GM18498 (cell line): ENCODE results near the gene XRCC5.

ENCODE experiments used
- ATAC-seq: cut with Tn5 transposase; IDR thresholded peaks from one replicate; pipeline ENCODE4 v1.9.1; 2021; ENCODE audit warnings: mild to moderate bottlenecking, moderate library complexity; ENCODE audit not compliant: unreplicated experiment

XRCC5 gene

DNA sequence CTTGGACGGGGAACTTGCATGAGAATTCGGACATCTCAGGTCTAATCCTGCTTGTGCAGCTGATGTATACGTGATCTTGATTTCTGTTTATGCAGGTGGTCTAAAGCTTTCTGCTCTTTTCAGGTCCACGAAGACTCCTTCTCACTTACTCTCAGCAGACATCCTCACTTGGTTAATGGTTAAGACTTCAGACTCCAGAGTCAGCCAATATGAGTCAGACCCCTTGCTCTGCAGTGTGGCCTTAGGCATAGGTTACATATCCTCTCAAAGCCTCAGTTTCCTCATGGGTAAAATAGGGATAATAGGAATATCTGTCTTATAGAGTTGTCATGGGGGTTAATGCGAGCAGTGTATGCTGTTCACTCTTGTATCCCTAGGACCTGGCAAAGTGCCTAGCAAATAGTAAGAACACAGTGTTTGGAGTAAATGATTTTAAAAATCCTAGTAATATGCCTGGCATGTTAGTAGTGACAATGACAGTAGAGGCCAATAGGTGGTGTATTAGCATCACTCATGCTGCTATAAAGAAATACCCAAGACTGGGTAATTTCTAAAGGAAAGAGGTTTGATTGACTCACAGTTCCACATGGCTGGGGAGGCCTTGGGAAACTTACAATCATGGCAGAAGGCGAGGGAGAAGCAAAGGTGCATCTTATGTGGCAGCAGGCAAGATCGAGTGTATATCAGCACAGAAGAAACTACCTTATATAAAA, 42.3 kb downstream of the XRCC5 start:
- ATAC-seq, result no peak

- no peak for ATAC-seq
Observed at GRCh38 chr2:216155954-216156353, 46.8 kb downstream of the XRCC5 start.

DNA sequence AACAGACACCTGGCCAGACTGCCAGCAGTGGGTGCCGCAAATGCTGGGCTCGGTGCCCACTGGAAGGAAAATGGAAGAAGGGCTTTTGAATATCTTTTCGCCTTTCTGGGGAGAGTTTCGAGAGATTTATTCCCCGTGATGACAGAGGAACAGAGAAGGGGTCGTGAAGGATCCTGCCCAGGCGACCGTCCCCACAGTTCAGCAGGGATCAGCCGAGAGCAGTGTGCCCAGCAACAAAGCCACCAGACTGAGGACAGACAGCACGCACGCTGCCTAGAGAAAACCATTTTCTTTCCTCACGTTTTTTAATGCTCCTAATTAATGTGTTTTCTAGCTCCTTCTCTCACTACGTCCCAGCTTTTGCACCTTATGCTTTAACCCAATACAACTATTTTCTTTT, 47.7 kb downstream of the XRCC5 start:
- no peak for ATAC-seq

DNA sequence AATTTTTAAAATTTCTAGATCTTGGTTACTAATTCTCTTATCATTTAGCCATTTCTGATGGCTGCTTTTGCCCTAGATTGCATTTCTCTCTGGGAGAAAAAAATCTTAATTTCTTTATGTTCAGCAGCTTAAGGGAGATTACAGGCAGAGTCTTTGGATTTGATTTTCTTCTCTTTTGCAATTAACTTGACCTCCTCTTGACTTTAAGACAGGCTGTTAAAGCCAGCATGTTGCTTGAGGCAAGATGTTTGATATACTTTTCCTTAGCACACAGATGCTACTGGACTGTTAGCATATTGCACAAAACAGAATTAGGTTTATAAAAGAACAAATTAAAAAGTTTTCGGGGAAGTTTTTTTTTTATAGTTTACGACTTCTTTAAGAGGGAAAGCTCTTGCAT, 50.0 kb downstream of the XRCC5 start:
- ATAC-seq, result no peak

DNA sequence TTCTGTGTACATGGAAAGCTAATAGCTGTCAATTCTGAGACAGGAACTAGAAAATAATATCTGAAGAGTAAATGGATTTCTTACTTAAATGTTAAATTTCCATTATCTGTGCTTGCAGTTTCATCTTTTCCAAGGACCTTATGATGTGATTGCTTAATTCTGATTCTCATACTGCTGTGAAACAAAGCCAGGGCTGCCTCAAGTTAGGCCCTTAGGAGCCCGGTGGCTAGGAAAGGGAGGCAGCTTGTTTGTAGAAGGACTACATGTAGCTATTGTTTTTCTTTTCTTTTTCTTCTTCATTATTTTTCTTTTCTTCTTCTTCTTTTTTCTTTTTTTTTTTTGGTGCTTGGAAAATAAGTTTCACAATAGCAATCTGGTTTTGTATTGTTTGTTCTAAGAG, 50.5 kb downstream of the XRCC5 start:
- ATAC-seq, result no peak

- no peak for ATAC-seq
Observed at GRCh38 chr2:216160786-216161185, 51.6 kb downstream of the XRCC5 start.

DNA sequence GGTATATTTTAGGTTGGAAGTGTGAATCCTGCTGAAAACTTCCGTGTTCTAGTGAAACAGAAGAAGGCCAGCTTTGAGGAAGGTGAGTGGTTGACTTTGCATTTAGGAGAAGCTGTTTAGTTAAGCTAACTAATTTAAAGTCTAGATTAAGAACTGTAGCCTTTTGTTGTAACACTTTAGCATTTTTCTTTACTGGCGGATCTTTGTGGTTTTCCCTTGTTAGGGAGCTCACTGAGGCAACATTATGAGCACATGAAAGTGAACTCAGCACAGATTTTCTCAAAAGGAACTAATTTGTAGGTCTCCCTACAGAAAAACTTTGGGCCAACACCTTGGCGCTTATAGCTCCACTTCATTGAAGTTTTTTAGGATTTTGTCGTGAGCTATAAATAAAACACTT, 52.8 kb downstream of the XRCC5 start:
- no peak for ATAC-seq

GRCh38 chr2:216163518-216163917, 54.4 kb downstream of the XRCC5 start:
- ATAC-seq, result no peak

GRCh38 chr2:216164087-216164486, 54.9 kb downstream of the XRCC5 start:
- ATAC-seq, result no peak

DNA sequence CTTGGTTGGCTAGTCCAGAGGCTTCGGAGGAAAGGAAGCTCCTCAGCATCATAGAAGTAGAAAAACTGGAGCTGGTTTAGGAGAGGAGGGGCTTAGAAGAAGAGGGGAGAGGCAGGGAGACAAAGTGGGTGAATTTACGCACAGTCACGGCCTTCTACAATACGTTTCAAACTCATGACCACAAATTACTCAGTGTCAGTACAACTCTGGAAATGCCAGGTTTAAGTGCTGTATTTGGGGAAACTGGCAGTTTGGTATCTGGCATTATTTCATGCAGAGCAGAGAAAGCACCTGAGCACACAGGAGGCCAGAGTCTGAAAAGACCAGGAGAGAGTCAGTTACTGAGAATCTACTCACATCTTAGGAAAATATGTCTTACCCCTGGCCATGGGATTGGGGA, 55.4 kb downstream of the XRCC5 start:
- ATAC-seq, result no peak

- no peak for ATAC-seq
Observed at GRCh38 chr2:216165711-216166110, 56.6 kb downstream of the XRCC5 start.

- no peak for ATAC-seq
Observed at GRCh38 chr2:216169087-216169486, 59.9 kb downstream of the XRCC5 start.

DNA sequence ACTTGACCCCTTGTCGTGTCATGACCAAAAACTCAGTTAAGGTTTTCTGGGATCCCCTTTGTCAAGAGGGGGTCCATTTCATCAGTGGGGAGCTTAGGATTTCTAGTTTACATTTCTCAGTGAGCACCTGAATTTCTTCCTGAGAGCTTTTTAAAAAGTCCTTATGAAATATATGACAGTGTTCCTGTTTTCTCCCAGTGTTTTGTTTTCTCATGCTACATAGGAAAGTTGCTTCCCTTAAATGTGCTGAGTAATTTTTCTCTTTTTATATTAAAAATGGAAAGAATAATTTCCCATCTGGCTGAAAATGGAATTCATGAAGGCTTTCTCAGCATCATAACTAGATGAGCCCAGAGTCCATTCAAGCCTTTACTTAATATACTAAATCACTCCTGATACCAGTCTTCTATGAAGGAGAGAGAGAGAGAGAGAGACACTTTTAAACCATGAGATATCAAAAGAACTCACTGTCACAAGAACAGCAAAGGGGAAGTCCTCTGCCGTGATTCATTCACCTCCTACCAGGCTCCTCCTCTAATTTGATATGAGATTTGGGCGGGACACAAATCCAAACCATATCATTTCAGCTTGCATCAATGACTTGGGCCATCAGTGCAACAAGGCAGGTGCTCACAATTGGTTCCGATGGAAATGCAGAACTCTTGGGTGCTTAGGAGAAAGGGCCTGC, 61.1 kb downstream of the XRCC5 start:
- no peak for ATAC-seq

DNA sequence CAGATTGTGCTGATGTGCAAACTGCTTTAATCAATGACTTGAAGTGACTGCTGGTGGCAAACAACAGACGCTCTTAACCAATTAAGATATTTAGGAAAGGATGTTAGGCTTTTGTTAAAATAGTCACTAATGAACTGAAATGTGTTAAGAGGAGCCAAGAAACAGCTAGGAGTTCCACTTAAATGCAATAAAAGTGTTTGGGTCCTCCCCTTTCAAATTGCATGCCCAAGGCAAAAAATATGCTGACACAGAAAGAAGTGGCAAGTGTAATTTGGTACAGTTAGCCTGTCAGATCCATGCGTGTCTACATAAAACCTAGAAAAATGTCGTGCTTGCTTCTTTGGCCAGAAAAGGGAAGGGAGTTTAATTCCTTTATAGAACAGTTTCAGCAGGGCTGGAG, 61.9 kb downstream of the XRCC5 start:
- no peak for ATAC-seq

- ATAC-seq, result no peak
Observed at GRCh38 chr2:216172493-216172892, 63.3 kb downstream of the XRCC5 start.

- no peak for ATAC-seq
Observed at GRCh38 chr2:216179015-216179414, 69.9 kb downstream of the XRCC5 start.

GRCh38 chr2:216181351-216181750, 72.2 kb downstream of the XRCC5 start:
- ATAC-seq, result no peak

GRCh38 chr2:216181953-216182461, 72.9 kb downstream of the XRCC5 start:
- ATAC-seq, result no peak

GRCh38 chr2:216183462-216183861, 74.3 kb downstream of the XRCC5 start:
- ATAC-seq, result peak; percentile 46

DNA sequence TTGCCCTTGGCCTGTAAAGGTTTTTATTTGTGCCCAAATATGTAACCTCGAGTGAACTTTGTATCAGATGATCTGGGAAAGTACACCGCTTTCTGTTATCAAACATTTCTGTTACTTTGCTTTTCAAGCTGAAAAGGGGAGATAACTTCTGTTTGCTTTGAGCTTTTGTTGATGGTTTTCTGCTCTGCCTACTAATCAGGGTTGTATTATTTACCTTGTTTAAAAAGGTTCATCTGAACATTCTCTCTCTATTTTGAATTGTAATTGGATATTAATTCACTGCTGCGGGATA, 79.4 kb downstream of the XRCC5 start:
- ATAC-seq, result no peak

- ATAC-seq, result no peak
Observed at GRCh38 chr2:216188956-216189355, 79.8 kb downstream of the XRCC5 start.

- no peak for ATAC-seq
Observed at GRCh38 chr2:216189410-216189809, 80.3 kb downstream of the XRCC5 start.

GRCh38 chr2:216192181-216192580, 83.0 kb downstream of the XRCC5 start:
- ATAC-seq, result no peak
